ENCODE data around the gene LMAN1. TPM values are rescaled to one million over a fixed set of nuclear protein-coding genes. Genes with fewer than 3 reads are reported as not detected.

LMAN1 gene
- total and polyA plus RNA-seq, 2 experiments from 2014 or later, result 111 to 134 TPM

GRCh38 chr18:59306640-59307039, 52.4 kb downstream of the LMAN1 start:
- Mint-ChIP-seq H3K27me3 (ENCODE audit: insufficient read depth, low read depth, poor library complexity) (peaks cover 4% of the 10 kb centered on the region), H3K27ac (no peak overlapping the region), H3K4me1 (no peaks in the 10 kb centered on the region), H3K36me3 (ENCODE audit: low read depth) (no peaks in the 10 kb centered on the region), H3K4me3 (no peak overlapping the region), H3K9me3 (no peaks in the 10 kb centered on the region)
- Histone ChIP-seq H3K36me3 (ENCODE audit: insufficient read depth) (no peaks in the 10 kb centered on the region), H4K20me1 (replicated peaks; ENCODE audit: insufficient read depth) (no peaks in the 10 kb centered on the region), H3K27me3 (ENCODE audit: insufficient read depth) (peaks cover 18% of the 10 kb centered on the region), H3F3A (replicated peaks; ENCODE audit: low read depth) (no peaks in the 10 kb centered on the region), H3K27ac (ENCODE audit: low read depth) (no peak overlapping the region), H3K4me2 (no peak overlapping the region), H3K9me2 (ENCODE audit: insufficient read depth) (no peaks in the 10 kb centered on the region), H3K4me3 (no peak overlapping the region), H3K4me1 (ENCODE audit: insufficient read depth) (no peaks in the 10 kb centered on the region), H3K79me2 (replicated peaks; ENCODE audit: insufficient read depth) (no peaks in the 10 kb centered on the region), H2AFZ (no peak overlapping the region)
- TF ChIP-seq POLR2AphosphoS5 (IDR thresholded peaks at IDR 0.05; ENCODE audit: low read depth) (no peak), JUNB (IDR thresholded peaks at IDR 0.05; ENCODE audit: unreplicated experiment) (no peak), REST (IDR thresholded peaks at IDR 0.05; ENCODE audit: unreplicated experiment) (no peak), ZNF114 (CRISPR knock-in tag; IDR thresholded peaks at IDR 0.05) (no peak), ZNF331 (CRISPR knock-in tag; IDR thresholded peaks at IDR 0.05; ENCODE audit: low read depth) (no peak), EZH2 (IDR thresholded peaks at IDR 0.05; ENCODE audit: low read depth, unreplicated experiment) (no peak)
- DNase-seq (ENCODE audit: low spot score) (no peak), ATAC-seq (no peak)

DNA sequence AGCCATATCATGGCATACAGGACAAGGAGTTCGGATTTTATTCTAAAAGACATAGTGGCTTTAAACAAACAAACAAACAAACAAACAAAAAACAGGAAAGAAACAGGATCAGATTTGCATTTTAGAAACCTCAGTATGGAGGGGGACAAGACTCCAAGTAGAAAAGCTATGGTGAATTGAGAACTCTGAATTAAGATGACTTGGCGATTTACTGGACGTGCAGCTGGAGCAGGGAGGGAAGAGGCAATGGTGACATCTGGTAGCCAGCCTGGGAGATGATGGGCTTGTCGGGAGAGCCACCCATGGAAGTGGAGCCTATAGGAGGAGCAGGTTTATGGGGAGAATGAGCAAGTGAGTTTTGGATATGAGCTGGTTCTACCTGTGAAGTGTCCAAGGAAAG, 53.8 kb downstream of the LMAN1 start:
- Histone ChIP-seq H2AFZ (no peak overlapping the region), H3K79me2 (replicated peaks; ENCODE audit: insufficient read depth) (no peaks in the 10 kb centered on the region), H3F3A (replicated peaks; ENCODE audit: low read depth) (no peaks in the 10 kb centered on the region), H3K36me3 (ENCODE audit: insufficient read depth) (no peaks in the 10 kb centered on the region), H4K20me1 (replicated peaks; ENCODE audit: insufficient read depth) (no peaks in the 10 kb centered on the region), H3K4me1 (ENCODE audit: insufficient read depth) (no peaks in the 10 kb centered on the region), H3K9me2 (ENCODE audit: insufficient read depth) (no peaks in the 10 kb centered on the region), H3K27me3 (ENCODE audit: insufficient read depth) (peaks cover 15% of the 10 kb centered on the region), H3K27ac (ENCODE audit: low read depth) (no peak overlapping the region), H3K4me2 (no peak overlapping the region), H3K4me3 (no peak overlapping the region)
- no peak for ATAC-seq
- H3K4me1 Mint-ChIP-seq, result no peaks in the 10 kb centered on the region
- H3K27ac Mint-ChIP-seq, result no peak overlapping the region
- no peaks in the 10 kb centered on the region for H3K9me3 Mint-ChIP-seq
- DNase-seq (ENCODE audit: low spot score), result no peak
- H3K27me3 Mint-ChIP-seq (ENCODE audit: insufficient read depth, low read depth, poor library complexity), result peaks cover 4% of the 10 kb centered on the region
- no peak overlapping the region for H3K4me3 Mint-ChIP-seq
- H3K36me3 Mint-ChIP-seq (ENCODE audit: low read depth), result no peaks in the 10 kb centered on the region
- TF ChIP-seq CTCF (conservative IDR thresholded peaks at IDR 0.05; ENCODE audit: low read depth in 2 of 2) (no peak), ZNF114 (CRISPR knock-in tag; IDR thresholded peaks at IDR 0.05) (no peak), EZH2 (IDR thresholded peaks at IDR 0.05; ENCODE audit: low read depth, unreplicated experiment) (no peak), CREB1 (CRISPR knock-in tag; IDR thresholded peaks at IDR 0.05; ENCODE audit: low read depth) (no peak), EZH2phosphoT487 (IDR thresholded peaks at IDR 0.05; ENCODE audit: unreplicated experiment) (no peak), NANOG (IDR thresholded peaks at IDR 0.05; ENCODE audit: borderline replicate concordance) (no peak), STAT1 (IDR thresholded peaks at IDR 0.05; ENCODE audit: unreplicated experiment) (no peak), ZNF462 (CRISPR knock-in tag; IDR thresholded peaks at IDR 0.05) (no peak)
